K562 (cell line): ENCODE measurements around the gene SLC7A5. TPM values are rescaled to one million over a fixed set of nuclear protein-coding genes. Genes with fewer than 3 reads are reported as not detected.

ENCODE experiments used
- CBFB ChIP-seq: sonication (generic); formaldehyde crosslinking; IDR thresholded peaks from 2 replicates; pipeline ENCODE4 v1.4.0; 2020; ENCODE audit warnings: mild to moderate bottlenecking, missing genetic modification reagents
- CREB1 ChIP-seq, 2 experiments: sonication (generic) in 1 of 2; formaldehyde crosslinking in 1 of 2; IDR thresholded peaks; 2 replicates each; pipeline versions ENCODE4 v1.6.1 to v1.8.0; 2012 to 2022; ENCODE audit warnings: inconsistent platforms in 1 of 2, mild to moderate bottlenecking in 1 of 2, missing genetic modification reagents in 1 of 2, moderate library complexity in 1 of 2
- E2F3 ChIP-seq: fragments of 250-450 bp; sonication (Bioruptor Pico); IDR thresholded peaks from 2 replicates; pipeline ENCODE4 v1.4.0; 2020; ENCODE audit warnings: mild to moderate bottlenecking
- FOXK1 ChIP-seq: sonication (generic); formaldehyde crosslinking; IDR thresholded peaks from 2 replicates; pipeline ENCODE4 v1.8.0; 2022; ENCODE audit warnings: missing genetic modification reagents, mild to moderate bottlenecking, borderline replicate concordance
- KLF1 ChIP-seq: fragments of 450-650 bp; IDR thresholded peaks from 2 replicates; pipeline ENCODE4 v1.6.1; 2016; ENCODE audit warnings: missing genetic modification characterization, missing compliant biosample characterization
- KLF10 ChIP-seq: fragments of 250-450 bp; sonication (Bioruptor Pico); IDR thresholded peaks from 2 replicates; pipeline ENCODE4 v1.6.1; 2021; ENCODE audit warnings: matching md5 sums
- LCOR ChIP-seq: sonication (generic); formaldehyde crosslinking; IDR thresholded peaks from 2 replicates; pipeline ENCODE4 v1.8.0; 2022; ENCODE audit warnings: mild to moderate bottlenecking, missing genetic modification reagents
- NEUROD1 ChIP-seq: fragments of 150-350 bp; IDR thresholded peaks from 2 replicates; pipeline ENCODE4 v1.6.1; 2014; ENCODE audit warnings: borderline replicate concordance, low read length, low read depth; ENCODE audit not compliant: partially characterized antibody
- NFIX ChIP-seq: fragments of 250-450 bp; sonication (Bioruptor Pico); IDR thresholded peaks from 2 replicates; pipeline ENCODE4 v1.4.0; 2020; ENCODE audit warnings: low read depth, mild to moderate bottlenecking, moderate library complexity
- NR1H2 ChIP-seq: sonication (generic); formaldehyde crosslinking; IDR thresholded peaks from 2 replicates; pipeline ENCODE4 v1.4.0; 2020; ENCODE audit warnings: mild to moderate bottlenecking, missing genetic modification reagents
- RBFOX2 ChIP-seq: fragments of 200-400 bp; formaldehyde crosslinking; IDR thresholded peaks from 2 replicates; pipeline ENCODE4 v1.6.1; 2017; ENCODE audit warnings: low read depth, mild to moderate bottlenecking, low read length, moderate library complexity
- TBP ChIP-seq: optimal IDR thresholded peaks from 2 replicates; pipeline ENCODE3; 2011; ENCODE audit warnings: low read depth, low read length, improper control_type of control experiment
- TEAD4 ChIP-seq, 2 experiments: sonication (generic) in 1 of 2; formaldehyde crosslinking in 1 of 2; IDR thresholded peaks; 2 replicates each; pipeline versions ENCODE4 v1.6.1 to v1.8.0; 2012 to 2022; ENCODE audit warnings: borderline replicate concordance in 1 of 2, inconsistent platforms in 1 of 2, low read length in 1 of 2, mild to moderate bottlenecking in 1 of 2, missing genetic modification reagents in 1 of 2
- ZBTB33 ChIP-seq: sonication (generic); formaldehyde crosslinking; IDR thresholded peaks from 2 replicates; pipeline ENCODE4 v1.8.1; 2023; ENCODE audit warnings: mild to moderate bottlenecking, missing genetic modification reagents
- ZFP30 ChIP-seq: fragments of 250-450 bp; sonication (Bioruptor Pico); IDR thresholded peaks from 2 replicates; pipeline ENCODE4 v1.8.0; 2022; ENCODE audit warnings: moderate library complexity, mild to moderate bottlenecking, inconsistent platforms, borderline replicate concordance
- ZNF175 ChIP-seq: fragments of 200-800 bp; sonication (Bioruptor generic); IDR thresholded peaks from 2 replicates; pipeline ENCODE4 v1.6.1; 2016; ENCODE audit warnings: low read depth, mild to moderate bottlenecking, missing genetic modification characterization, missing compliant biosample characterization
- ZNF395 ChIP-seq: fragments of 200-800 bp; sonication (Bioruptor generic); IDR thresholded peaks from 2 replicates; pipeline ENCODE4 v1.6.1; 2017; ENCODE audit warnings: missing genetic modification characterization, missing compliant biosample characterization
- ZNF740 ChIP-seq, 3 experiments: fragments of 200-800 bp in 1 of 3; sonication (Bioruptor generic) in 1 of 3; sonication (generic) in 1 of 3; formaldehyde crosslinking in 1 of 3; IDR thresholded peaks; 2 replicates each; pipeline versions ENCODE4 v1.6.1 to v1.8.0; 2016 to 2022; ENCODE audit warnings: mild to moderate bottlenecking in 2 of 3, missing compliant biosample characterization in 2 of 3, missing genetic modification characterization in 2 of 3, missing genetic modification reagents in 1 of 3
- ZNF76 ChIP-seq: fragments of 250-450 bp; sonication (Bioruptor Pico); IDR thresholded peaks from 2 replicates; pipeline ENCODE4 v1.4.0; 2020; ENCODE audit warnings: mild to moderate bottlenecking, moderate library complexity, borderline replicate concordance
- ZNF778 ChIP-seq: fragments of 450-650 bp; formaldehyde crosslinking; IDR thresholded peaks from 2 replicates; pipeline ENCODE4 v1.4.0; 2020; ENCODE audit warnings: mild to moderate bottlenecking, moderate library complexity
- polyA plus RNA-seq, 8 experiments: library from polyadenylated mRNA; depleted of rRNA in 4 of 8; stranded (reverse) in 5 of 8; unstranded in 3 of 8; fragments of >200 nt; fragmentation: Nextera tagmentation in 2 of 8; fragmentation: Illumina TruSeq in 1 of 8; extraction: Ambion mirVana in 2 of 8; extraction: Trizol in 1 of 8; gene quantifications; 2 replicates each; pipeline versions ENCODE4 v1.2.1 to v1.2.3, GENCODE V29; 2011 to 2014; ENCODE audit warnings: inconsistent platforms in 1 of 8, missing spikeins in 1 of 8
- total RNA-seq, 7 experiments: library from RNA; depleted of rRNA in 6 of 7; stranded (reverse); fragments of >200 nt in 6 of 7; fragmentation: Illumina TruSeq in 2 of 7; extraction: Trizol in 2 of 7; gene quantifications; 2 replicates each; pipeline versions ENCODE4 v1.2.1 to v1.2.3, GENCODE V29; 2011 to 2021; ENCODE audit warnings: low replicate concordance in 1 of 7

Gene SLC7A5
- total and polyA plus RNA-seq, 9 of the 15 experiments (the other 6 are each of a cell fraction or from before 2014, with no cell fraction given): 1.9 to 220 (median 18.6) TPM

GRCh38 chr16:87806641-87807546 is 62.4 kb downstream of the SLC7A5 start (continued):
- TF ChIP-seq KLF10 (CRISPR knock-in tag) (no peak), FOXK1 (peak; percentile 62; the same call in 1 of the 2 replicates), KLF1 (tag) (no peak), NFIX (CRISPR knock-in tag) (no peak), RBFOX2 (peak; percentile 87), TEAD4 (IDR thresholded peaks at IDR 0.05; ENCODE audit: low read length) (peak; percentile 34; the same call in 1 of the 2 replicates), TEAD4 (CRISPR knock-in tag; IDR thresholded peaks at IDR 0.05; ENCODE audit: borderline replicate concordance) (no peak), ZNF76 (CRISPR knock-in tag) (no peak), LCOR (CRISPR knock-in tag) (0 out of 2 replicates have a peak, but pooled peaks have one; percentile 61), CREB1 (IDR thresholded peaks at IDR 0.05) (no peak), CREB1 (CRISPR knock-in tag; IDR thresholded peaks at IDR 0.05) (no peak; the same call in 1 of the 2 replicates), ZFP30 (CRISPR knock-in tag) (no peak), ZBTB33 (CRISPR knock-in tag) (no peak), ZNF395 (peak; percentile 95), ZNF778 (CRISPR knock-in tag) (no peak), ZNF740 (CRISPR knock-in tag; IDR thresholded peaks at IDR 0.05) (no peak), ZNF740 (tag; IDR thresholded peaks at IDR 0.05) (no peak), TBP (no peak), ZNF175 (CRISPR knock-in tag) (peak; percentile 48), CBFB (no peak), NR1H2 (CRISPR knock-in tag) (no peak), E2F3 (CRISPR knock-in tag) (peak; percentile 42; the same call in 1 of the 2 replicates), NEUROD1 (peak; percentile 36)
